ENCODE data around the gene PARD3.
"Not testable (repeated sequence)": the region's sequence is repeated elsewhere in the genome, so short reads cannot be mapped to it uniquely, and the experiment has no call there.

Gene PARD3

DNA sequence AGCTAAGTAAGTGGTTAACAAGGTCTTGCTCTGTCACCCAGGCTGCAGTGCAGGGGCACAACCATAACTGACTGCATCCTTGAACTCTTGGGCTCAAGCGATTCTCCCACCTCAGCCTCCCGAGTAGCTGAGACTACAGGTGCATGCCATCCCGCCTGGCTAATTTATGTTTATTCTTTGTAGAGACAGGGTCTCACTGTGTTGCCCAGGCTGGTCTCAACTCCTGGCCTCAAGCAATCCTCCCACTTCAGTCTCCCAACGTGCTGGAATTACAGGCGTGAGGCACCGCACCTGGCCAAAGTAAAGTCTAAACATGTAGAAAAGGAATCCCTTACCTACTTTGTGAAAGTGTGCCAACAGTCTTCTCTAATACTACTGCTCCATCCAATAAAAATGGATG is 17.9 kb downstream of the PARD3 start:
- no peak for DNase-seq (ENCODE audit: low read depth in 2 of 2)

DNA sequence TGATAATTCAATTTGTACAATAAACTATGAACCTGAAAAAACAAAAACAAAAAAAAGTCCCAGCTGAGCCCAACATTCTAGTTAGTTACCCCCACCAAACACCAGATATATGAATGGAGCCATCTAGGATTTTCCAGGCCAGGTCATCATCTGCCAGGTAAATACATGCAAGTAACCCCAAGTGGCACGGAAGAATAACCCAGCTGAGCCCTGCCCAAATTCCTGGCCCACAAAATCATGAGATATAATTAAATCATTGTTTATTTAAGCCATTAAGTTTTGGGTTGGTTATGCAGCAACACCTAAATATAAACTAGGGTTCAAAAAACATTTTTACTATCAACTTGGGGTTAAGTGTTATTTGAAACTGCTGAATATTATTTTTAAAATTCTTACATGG is 19.0 kb downstream of the PARD3 start:
- DNase-seq (ENCODE audit: low read depth in 2 of 2), result no peak

DNA sequence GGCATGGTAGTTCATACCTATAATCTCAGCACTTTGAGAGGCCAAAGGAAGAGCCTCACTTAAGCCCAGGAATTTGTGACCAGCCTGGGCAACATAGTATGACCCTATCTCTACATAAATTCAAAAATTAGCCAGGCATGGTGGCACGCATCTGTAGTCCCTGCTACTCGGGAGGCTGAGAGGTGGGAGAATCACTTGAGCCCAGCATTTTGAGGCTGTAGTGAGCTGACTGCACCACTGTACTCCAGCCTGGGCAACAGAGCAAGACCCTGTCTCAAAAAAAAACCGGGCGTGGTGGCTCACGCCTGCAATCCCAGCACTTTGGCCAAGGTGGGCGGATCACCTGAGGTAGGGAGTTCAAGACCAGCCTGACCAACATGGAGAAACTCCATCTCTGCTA is 19.8 kb downstream of the PARD3 start:
- DNase-seq (ENCODE audit: low read depth in 2 of 2), result no peak

DNA sequence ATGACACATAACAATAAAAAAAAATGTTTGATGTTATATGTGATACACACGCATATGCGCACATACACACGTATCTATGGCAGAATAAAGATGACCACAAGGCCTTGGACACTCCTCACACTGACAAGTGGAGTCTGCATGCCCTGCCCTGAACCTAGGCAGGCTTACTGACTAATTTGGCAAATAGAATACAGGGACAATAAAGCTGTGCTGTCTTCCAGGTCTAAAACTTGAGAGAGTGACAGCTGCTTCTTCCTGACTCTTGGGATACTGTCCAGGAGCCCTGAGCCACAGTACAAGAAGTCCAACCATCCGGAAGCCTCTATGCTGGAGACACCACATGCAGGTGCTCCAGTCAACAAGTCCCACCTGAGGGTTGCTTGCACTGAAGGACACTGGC is 20.3 kb downstream of the PARD3 start:
- no peak for DNase-seq (ENCODE audit: low read depth in 2 of 2)

DNA sequence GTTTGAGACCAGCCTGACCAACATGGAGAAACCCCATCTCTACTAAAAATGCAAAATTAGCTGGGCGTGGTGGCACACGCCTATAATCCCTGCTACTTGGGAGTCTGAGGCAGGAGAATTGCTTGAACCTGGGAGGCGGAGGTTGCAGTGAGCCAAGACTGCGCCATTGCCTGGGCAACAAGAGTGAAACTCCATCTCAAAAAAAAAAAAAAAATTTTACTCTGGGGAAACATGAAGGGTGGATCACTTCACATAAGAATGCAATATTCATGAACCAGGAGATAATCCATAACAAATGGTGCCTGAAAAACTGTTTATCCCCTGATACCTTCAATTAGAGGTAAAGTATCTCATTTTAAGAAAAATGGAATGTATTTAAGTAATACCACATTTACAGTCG is 21.5 kb downstream of the PARD3 start:
- DNase-seq (ENCODE audit: low read depth in 2 of 2), result not testable (repeated sequence)

DNA sequence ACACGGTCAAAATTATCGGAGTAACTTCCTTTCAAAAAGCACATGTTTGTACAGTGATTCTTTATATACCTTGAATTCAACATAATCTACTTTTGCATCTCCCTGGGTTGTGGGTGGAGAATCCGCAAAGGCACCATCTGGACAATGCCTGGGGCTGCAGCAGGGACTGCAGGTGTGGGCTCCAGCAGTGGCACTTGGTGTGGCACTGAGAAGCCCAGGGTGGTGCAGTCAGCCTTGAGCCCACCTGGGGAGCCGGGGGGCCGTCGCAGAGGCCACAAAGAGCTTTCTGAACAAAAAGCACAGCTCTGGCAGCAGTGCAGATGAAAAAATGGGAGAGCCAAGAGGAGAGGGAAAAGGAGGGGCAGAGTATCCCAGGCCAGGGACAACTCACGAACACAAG is 22.2 kb downstream of the PARD3 start:
- no peak for DNase-seq (ENCODE audit: low read depth in 2 of 2)

DNA sequence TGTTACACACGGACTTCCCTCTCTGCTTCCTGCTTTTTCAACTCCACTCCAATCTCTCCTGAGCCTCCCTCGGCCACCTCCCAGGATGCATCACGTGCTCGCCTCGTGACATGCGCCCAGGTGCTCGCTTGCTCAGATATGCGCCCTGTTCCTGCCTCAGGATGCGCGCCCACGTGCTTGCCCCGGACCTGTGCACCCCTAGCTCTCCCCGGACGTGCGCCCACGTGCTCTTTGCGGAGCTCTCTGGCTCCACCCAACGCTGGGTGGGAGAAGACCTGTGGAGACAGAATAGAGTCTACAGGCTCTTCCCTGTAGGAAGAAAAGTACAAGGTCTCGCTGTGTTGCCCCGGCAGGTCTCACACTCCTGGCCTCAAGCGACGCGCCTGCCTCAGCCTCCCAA is 23.1 kb downstream of the PARD3 start:
- no peak for DNase-seq (ENCODE audit: low read depth in 2 of 2)

DNA sequence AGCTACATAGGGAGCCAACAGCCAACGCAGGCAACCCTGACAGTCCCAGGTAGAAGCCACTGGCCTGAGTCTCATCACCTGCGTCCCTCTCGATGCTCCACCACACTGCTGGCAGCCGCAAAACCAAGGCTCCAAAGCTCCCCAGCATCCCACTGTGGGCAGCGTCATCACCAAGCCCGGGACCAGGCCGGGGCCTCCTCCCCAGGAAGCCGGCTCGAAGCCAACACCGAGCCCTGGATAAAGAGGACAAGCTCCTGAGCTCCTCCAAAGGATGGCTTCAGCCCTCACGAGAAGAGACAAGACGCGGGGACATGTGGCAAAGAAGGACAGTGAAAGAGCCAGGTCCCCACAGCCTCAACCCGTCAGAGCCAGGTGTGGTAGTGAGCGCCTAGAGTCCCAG is 23.9 kb downstream of the PARD3 start:
- DNase-seq (ENCODE audit: low read depth in 2 of 2), result no peak

DNA sequence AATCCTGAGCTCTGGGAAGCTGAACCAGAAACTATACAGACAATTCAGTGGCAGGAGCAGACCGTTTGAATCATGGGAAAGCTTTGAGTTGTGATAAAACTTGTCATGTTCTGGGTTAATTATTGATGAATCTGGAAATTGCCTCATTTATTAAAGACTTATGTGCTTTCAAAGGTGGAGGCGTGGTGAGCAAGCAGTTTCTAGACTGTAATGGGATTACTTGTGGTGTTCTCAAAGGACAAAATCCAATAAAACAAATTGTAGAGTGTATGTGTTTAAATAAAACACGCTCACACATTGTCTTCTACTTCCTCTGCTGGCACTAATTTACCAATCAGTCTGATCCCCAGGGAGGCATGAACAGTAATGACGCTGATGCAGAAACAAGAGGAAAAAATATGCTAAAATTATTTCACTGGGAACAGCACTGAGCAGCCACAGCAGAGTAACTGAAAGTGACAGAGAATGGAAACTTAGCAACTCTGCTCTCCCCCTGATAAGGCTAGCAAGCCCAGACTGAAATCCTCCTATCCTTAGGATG is 25.1 kb downstream of the PARD3 start:
- DNase-seq (ENCODE audit: low read depth in 2 of 2), result no peak

DNA sequence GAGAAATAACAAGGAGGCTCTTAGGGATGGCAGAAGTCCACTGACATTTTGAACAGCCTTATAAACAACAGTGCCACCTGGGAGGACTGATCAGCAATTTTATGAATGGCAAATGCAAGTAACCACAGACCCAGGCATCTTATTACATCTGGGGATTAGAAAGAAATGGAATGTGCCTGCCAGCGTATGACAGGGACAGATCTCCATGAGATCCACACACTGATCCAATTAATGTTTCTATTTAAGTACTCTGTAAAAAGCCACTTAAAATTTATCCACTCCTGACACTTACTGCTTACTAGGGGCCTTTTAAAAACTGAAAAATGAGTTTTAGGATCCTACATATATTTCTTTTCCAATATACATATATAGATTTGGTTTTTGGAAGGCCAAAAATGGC is 28.6 kb downstream of the PARD3 start:
- no peak for DNase-seq (ENCODE audit: low read depth in 2 of 2)

DNA sequence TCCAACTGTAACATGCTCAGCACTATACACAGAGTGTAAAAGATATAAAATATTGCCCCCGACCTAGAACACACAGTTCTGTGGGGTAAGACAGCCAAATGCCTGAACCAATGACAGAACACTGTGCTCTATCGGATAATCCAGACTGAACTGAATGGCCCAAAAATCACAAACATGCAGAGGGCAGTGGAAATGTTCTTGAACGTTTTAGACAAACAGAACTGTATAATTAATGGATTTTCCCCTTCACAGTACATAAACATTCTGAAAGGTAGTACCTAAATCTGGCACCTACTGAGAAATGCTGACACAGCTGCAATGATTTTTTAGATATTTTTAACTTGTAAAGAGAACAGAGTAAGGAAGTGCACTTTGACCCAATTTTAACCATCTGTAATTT is 33.4 kb downstream of the PARD3 start:
- DNase-seq (ENCODE audit: low read depth in 2 of 2), result no peak

DNA sequence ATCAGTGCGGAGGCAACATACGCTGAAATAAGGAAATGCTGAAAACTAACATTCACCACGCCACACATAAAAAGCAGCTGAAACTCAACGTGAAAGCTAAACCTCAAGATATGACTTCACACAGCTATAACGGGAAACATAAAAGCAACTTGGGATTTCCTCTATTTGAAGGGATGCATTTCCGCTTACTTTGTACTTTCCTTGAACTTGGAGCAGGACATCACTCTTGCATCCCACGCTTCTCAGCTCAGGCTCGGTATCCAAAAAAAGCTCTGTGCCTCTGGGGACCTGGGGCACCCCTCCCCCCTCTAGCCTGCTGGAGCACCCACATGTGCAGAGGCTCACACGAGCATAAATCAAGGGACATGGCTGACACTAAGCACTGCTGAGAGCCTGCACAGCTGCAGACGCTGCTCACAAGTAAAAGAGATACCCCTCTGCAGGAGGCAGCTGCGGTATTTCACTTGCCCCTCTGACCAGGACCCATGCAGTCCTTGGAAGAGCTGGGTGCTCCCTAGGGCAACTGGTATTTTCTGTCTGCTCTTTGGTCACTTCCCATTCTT is 34.2 kb downstream of the PARD3 start:
- no peak for DNase-seq (ENCODE audit: low read depth in 2 of 2)

DNA sequence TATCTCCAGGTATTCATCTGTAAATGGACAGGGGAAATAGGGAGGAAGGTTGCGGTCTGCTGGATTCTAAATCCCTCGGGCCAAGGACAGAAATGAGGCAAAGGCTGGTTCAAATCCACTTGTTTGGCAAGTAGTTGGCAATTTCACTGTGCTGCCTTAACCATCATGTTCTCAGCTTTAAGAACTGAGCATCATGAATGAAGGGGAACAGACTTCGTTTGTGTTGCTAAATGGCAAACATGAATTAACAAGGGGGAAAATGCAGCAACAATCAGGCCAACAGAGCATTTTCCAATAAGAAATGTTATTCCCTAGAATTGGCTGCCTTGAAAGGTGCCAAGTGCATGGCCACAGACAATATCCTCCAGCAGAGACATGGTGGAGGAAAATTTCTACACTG is 36.9 kb downstream of the PARD3 start:
- DNase-seq (ENCODE audit: low read depth in 2 of 2), result no peak

DNA sequence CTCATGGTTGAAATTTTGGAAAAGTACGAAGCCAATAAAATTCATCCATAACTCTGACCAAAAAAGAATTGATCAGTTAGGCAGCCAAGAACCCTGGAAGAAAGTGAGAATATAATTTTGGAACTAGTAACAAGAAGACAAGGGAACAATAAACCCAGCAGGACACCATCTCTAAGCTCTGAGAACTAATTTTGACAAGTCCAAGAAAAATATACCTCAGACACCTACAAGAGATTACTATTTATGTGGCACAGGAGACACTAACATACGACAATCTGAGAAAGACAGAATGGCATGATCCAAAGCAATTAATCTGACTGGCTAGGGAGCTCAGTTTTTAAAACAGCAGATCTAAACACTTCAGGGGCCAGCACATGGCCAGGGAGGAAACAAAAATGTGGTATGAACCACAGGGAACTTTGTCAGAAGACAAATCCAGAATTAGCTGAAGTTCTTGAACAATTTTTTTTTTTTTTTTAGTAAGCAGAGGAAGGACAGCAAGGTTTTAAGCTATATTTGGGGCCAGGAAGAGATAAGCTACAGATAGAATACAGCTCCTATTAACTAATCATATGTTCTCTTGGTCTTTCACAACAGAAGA is 38.9 kb downstream of the PARD3 start:
- DNase-seq (ENCODE audit: low read depth in 2 of 2), result no peak

DNA sequence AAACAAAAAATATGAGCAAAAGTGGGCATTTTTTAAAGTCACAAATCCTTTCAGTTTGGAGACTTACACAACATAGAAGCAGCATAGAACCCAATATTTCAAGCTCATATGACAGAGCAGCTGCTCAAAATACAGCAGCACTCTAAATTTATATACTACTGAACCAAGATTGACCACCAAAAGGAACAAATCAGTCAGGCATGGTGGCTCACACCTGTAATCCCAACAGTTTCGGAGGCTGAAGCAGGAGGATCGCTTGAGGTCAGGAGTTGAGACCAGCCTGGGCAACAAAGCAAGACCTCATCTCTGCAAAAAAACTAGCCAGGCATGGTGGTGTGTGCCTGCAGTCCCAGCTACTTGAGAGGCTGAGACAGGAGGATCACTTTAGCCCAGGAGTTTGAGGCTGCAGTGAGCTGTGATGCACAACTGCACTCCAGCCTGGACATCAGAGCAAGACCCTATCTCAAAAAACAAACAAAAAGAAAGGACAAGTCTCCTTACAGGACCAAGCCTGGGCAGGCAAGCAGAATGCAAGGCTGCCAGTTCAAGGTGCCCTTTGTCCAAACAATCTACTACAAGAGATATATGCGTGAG is 40.0 kb downstream of the PARD3 start:
- DNase-seq (ENCODE audit: low read depth in 2 of 2), result no peak

DNA sequence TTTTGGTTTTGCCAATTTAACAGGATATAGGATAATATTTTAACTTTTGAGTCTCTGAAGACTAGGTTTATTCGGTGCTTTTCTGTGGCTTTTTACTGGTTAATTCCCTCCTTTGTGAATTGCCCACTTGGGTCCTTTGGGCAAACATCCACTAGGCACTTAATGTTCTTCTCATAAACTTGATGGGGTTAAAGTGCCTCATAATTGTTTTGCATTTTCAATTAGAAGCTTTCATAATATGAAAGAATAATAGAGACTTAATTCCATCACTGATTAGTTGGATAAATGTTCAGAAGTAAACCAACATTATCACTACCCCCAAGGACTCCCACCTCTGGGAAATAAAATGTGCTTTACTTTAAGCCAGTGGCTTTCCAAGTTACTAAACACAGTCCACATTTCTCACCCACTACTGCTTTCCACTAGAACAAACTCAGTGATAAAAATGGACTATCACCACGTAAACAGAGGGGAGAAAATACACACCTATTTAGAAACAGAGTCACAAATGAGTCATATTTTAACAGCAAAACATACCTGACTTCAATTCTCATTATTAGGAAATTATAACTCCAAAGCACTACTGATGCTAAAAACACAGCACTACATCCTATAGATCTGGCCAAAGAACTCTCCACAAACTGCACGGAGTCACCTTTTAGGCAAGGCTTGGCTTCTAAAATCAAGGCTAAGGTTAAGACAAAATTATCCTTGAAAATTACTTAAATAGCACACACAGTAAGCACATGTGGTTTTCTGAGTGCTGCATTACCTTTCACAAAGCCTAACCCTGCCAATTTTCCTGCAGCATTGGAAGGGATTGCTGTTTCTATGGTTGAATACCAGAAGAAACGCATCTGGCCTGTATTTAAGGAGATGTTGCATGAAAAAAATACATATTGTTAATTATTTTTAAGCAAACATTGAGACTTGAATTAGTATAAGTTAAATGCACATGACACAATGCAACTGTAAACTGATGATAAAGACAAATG is 41.2 kb downstream of the PARD3 start:
- DNase-seq (ENCODE audit: low read depth in 2 of 2), result no peak

DNA sequence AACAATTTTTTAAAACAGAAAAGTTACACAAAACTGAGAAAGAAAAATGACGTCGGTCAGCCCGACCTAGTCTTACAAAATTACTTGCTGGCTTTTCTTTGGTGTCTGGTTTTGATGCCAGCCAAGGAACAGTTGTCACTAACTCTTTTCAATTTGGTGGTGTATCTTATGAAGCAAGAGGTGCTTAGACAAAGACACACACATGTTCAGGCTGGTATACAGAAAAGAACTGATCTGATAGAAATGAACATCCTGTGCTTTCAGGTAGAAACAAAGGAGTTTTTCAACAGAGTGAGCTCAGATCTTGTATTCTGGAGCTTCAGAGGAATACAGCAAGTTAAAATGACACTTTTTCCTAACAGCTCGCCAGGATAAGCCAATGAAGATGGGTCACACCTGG is 43.6 kb downstream of the PARD3 start:
- no peak for DNase-seq (ENCODE audit: low read depth in 2 of 2)

DNA sequence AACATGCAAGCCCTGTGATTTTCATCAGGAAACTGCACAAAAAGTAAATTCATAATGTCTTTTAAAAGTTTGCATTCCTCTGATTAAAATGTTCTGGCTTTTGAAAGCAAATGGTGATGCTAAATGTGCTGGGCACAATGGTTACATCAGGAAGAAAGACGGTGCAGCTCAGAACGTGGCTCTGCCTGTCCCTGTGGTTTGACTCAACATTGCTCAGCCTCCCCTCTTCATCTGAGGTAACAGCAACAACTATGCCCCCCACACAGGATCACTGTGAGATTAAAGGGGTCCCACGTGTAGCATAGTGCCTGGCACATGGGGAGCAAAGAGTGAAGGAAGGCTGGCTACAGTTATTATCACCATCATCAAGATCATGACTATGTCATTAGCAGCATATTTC is 44.0 kb downstream of the PARD3 start:
- no peak for DNase-seq (ENCODE audit: low read depth in 2 of 2)

DNA sequence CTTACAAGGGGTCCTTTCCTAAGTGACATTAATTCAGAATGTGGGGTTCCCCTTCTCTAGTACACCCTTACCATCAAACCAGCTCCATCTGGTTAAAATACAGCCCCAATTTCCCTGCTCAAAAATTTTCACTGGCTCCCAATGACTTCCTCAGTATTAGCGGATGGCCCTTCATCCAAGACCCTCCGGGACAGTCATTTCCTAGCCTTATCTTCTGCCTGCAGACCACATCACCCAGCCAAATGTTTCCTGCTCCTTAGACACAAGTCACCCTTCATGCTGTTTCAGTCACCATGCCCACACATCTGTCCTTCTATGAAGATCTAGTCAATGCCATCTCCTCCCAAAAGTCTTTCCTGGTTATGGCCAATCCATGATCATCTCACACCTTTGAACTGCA is 45.2 kb downstream of the PARD3 start:
- DNase-seq (ENCODE audit: low read depth in 2 of 2), result no peak

DNA sequence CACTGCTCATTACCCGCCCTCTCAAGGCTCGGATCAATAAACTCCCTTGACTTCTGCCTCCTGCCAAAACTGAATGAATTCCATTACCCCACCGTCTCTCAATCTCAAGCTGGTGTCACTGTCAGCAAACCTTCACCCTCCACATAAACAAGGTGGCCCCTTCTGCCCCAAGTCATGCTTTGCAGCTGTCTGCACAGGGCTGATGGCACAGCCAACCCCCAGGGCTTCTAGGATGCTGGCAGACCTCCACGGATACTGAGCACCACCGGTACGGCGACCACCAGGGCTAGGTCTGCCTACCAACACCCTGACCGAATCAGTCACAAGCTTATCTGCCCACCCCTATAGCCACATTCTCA is 46.1 kb downstream of the PARD3 start:
- no peak for DNase-seq (ENCODE audit: low read depth in 2 of 2)

DNA sequence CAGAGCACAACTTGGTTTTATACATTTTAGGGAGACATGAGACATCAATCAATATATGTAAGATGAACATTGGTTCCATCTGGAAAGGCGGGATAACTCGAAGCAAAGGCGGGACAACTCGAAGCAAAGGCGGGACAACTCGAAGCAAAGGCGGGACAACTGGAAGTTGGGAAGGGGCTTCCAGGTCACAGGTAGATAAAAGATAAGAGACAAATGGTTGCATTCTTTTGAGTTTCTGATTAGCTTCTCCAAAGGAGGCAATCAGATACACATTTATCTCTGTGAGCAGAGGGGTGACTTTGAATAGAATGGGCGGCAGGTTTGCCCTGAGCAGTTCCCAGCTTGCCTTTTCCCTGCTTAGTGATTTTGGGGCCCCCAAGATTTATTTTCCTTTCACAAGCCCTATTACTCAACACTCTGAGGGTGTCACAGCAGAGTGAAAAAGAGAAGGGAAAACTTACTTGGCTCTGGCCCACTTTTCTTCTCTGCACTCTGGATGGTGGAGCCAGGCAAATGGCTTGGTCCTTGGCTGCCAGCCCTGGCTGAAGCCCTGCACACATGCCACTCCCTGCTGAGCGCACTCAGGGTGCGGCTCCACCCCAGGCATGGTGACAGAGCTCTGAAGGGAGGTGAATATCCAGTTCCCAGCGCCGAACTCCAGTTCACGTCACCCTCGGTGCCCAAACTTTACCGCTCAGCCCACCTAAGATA is 46.7 kb downstream of the PARD3 start:
- DNase-seq (ENCODE audit: low read depth in 2 of 2), result no peak

Measured in stimulated activated CD8-positive, alpha-beta memory T cell treated with anti-CD3 and anti-CD28 coated beads, Interleukin-2, amount 100 ng/mL, for 48 hours (primary cell).